HEK293T (cell line): ENCODE results near the gene VILL.

Source experiments
- ARNT ChIP-seq: fragments of 450-650 bp; IDR thresholded peaks from 2 replicates; pipeline ENCODE4 v1.6.1; 2017; ENCODE audit warnings: mild to moderate bottlenecking
- BHLHE40 ChIP-seq: fragments of 450-650 bp; IDR thresholded peaks from 2 replicates; pipeline ENCODE4 v1.6.1; 2016; ENCODE audit warnings: mild to moderate bottlenecking, moderate library complexity, borderline replicate concordance
- ELF4 ChIP-seq: fragments of 450-650 bp; IDR thresholded peaks from 2 replicates; pipeline ENCODE4 v1.6.1; 2017; ENCODE audit warnings: antibody characterized with exemption
- FOXA1 ChIP-seq: fragments of 450-650 bp; IDR thresholded peaks from 2 replicates; pipeline ENCODE4 v1.6.1; 2016; ENCODE audit warnings: mild to moderate bottlenecking
- FOXK2 ChIP-seq: fragments of 450-650 bp; IDR thresholded peaks from 2 replicates; pipeline ENCODE4 v1.6.1; 2016; ENCODE audit warnings: mild to moderate bottlenecking
- FOXM1 ChIP-seq: fragments of 450-650 bp; IDR thresholded peaks from 2 replicates; pipeline ENCODE4 v1.6.1; 2017; ENCODE audit warnings: mild to moderate bottlenecking, borderline replicate concordance
- HDGF ChIP-seq: fragments of 450-650 bp; IDR thresholded peaks from 2 replicates; pipeline ENCODE4 v1.6.1; 2017; ENCODE audit warnings: antibody characterized with exemption, borderline replicate concordance
- L3MBTL2 ChIP-seq: fragments of 450-650 bp; conservative IDR thresholded peaks from 2 replicates; pipeline ENCODE4 v1.6.1; 2016; ENCODE audit warnings: mild to moderate bottlenecking
- NFRKB ChIP-seq: fragments of 450-650 bp; IDR thresholded peaks from 2 replicates; pipeline ENCODE4 v1.6.1; 2016; ENCODE audit warnings: mild to moderate bottlenecking, moderate library complexity
- SP1 ChIP-seq: fragments of 450-650 bp; IDR thresholded peaks from 2 replicates; pipeline ENCODE4 v1.6.1; 2017
- TARDBP ChIP-seq: fragments of 450-650 bp; IDR thresholded peaks from 2 replicates; pipeline ENCODE4 v1.6.1; 2016
- ZNF384 ChIP-seq: fragments of 450-650 bp; IDR thresholded peaks from 2 replicates; pipeline ENCODE4 v1.6.1; 2016

GRCh38 chr3:38003817-38004414, 13.3 kb downstream of the VILL start:
- no peak for TF ChIP-seq FOXK2
- no peak for TF ChIP-seq BHLHE40
- TF ChIP-seq ELF4, result no peak
- TF ChIP-seq ARNT, result no peak
- no peak for TF ChIP-seq SP1
- TF ChIP-seq NFRKB, result no peak
- no peak for TF ChIP-seq ZNF384
- TF ChIP-seq FOXM1, result no peak
- TF ChIP-seq FOXA1, result no peak
- no peak for TF ChIP-seq TARDBP
- no peak for TF ChIP-seq L3MBTL2
- TF ChIP-seq HDGF, result no peak
